Naive thymus-derived CD8-positive, alpha-beta T cell (primary cell): ENCODE measurements around the gene NEB. TPM values are rescaled to one million over a fixed set of nuclear protein-coding genes. Genes with fewer than 3 reads are reported as not detected.
"Not testable (repeated sequence)": the region's sequence is repeated elsewhere in the genome, so short reads cannot be mapped to it uniquely, and the experiment has no call there.

Experiments used
- ATAC-seq, 2 donors: fragments of 150-1000 bp; cut with Tn5 transposase in 1 of 2; sonication (Bioruptor Pico), chemical (Tn5 transposase) in 1 of 2; 1 replicate in 1 of 2; 2 replicates in 1 of 2; pipeline ENCODE4 v1.10.0; 2021; ENCODE audit warnings: mild to moderate bottlenecking in 2 of 2, moderate library complexity in 2 of 2
- POLR2A ChIA-PET: fragments of 350-600 bp; sonication (Branson Sonifier 250); formaldehyde crosslinking; loops from one replicate; lab custom pipeline; 2021; ENCODE audit warnings: antibody characterized with exemption; lab: Charles Lee
- DNase-seq, 10 donors: peaks; one replicate each; pipeline versions ENCODE4 v3.0.0 to v3.0.0-alpha.2; 2020 to 2022
- H3K27ac Mint-ChIP-seq, 10 donors: one replicate each; pipeline ENCODE4 v1.8.0; 2020 to 2022; ENCODE audit warnings: mild to moderate bottlenecking in 10 of 10, mixed read lengths in 10 of 10, moderate library complexity in 4 of 10, inconsistent platforms in 1 of 10
- H3K27me3 Mint-ChIP-seq, 5 donors: one replicate each; pipeline ENCODE4 v1.8.0; 2021 to 2022; ENCODE audit warnings: mixed read lengths in 5 of 5
- H3K36me3 Mint-ChIP-seq, 3 donors: one replicate each; pipeline ENCODE4 v1.8.0; 2020 to 2022; ENCODE audit warnings: mixed read lengths in 3 of 3, mild to moderate bottlenecking in 2 of 3, inconsistent platforms in 1 of 3
- H3K4me1 Mint-ChIP-seq, 4 donors: one replicate each; pipeline ENCODE4 v1.8.0; 2021 to 2022; ENCODE audit warnings: mixed read lengths in 4 of 4
- H3K4me3 Mint-ChIP-seq, 10 donors: one replicate each; pipeline ENCODE4 v1.8.0; 2020 to 2022; ENCODE audit warnings: mild to moderate bottlenecking in 10 of 10, mixed read lengths in 10 of 10, moderate library complexity in 6 of 10, inconsistent platforms in 1 of 10
- H3K9me3 Mint-ChIP-seq, 9 donors: one replicate each; pipeline ENCODE4 v1.8.0; 2020 to 2022; ENCODE audit warnings: mixed read lengths in 9 of 9, mild to moderate bottlenecking in 3 of 9, inconsistent platforms in 1 of 9, moderate library complexity in 1 of 9
- polyA plus RNA-seq, 3 donors: library from polyadenylated mRNA; unstranded; fragments of 300-500 nt; fragmentation: Illumina TruSeq; gene quantifications; one replicate each; pipeline ENCODE4 v1.2.3, GENCODE V29; 2021
- total RNA-seq, 8 experiments: library from RNA in 2 of 8; stranded (reverse) in 2 of 8; gene quantifications; one replicate each; pipeline ENCODE4 v1.2.3 and lab custom pipeline; 2021 to 2026

Gene NEB
- total and polyA plus RNA-seq, 5 experiments from 2014 or later, result 0.48 to 1.7 (median 1.1) TPM; not detected in 2

- H3K4me1 Mint-ChIP-seq, result peaks cover 0 to 2% (median 0%) of the 10 kb centered on the region in 4 donors
Measured at GRCh38 chr2:151756820-151757219, 22.5 kb upstream of the NEB start.

GRCh38 chr2:151754253-151754897, 20.1 kb upstream of the NEB start:
- Mint-ChIP-seq H3K36me3 (peaks cover 0 to 4% (median 0%) of the 10 kb centered on the region in 3 donors), H3K27ac (no peak overlapping the region), H3K27me3 (no peaks in the 10 kb centered on the region), H3K9me3 (no peaks in the 10 kb centered on the region), H3K4me3 (no peak overlapping the region), H3K4me1 (peaks cover 0 to 2% (median 0%) of the 10 kb centered on the region in 4 donors)
- POLR2A ChIA-PET, result no interaction called here
- ATAC-seq, result no peak
- no peak for DNase-seq

More at GRCh38 chr2:151756820-151757219, 22.5 kb upstream of the NEB start:
- H3K27ac Mint-ChIP-seq, result no peak overlapping the region
- peaks cover 0 to 1% (median 0%) of the 10 kb centered on the region in 9 donors for H3K9me3 Mint-ChIP-seq
- no peak for DNase-seq
- peaks cover 0 to 6% (median 4%) of the 10 kb centered on the region in 3 donors for H3K36me3 Mint-ChIP-seq
- ATAC-seq, result no peak
- POLR2A ChIA-PET, result no interaction called here
- no peak overlapping the region for H3K4me3 Mint-ChIP-seq
- no peaks in the 10 kb centered on the region for H3K27me3 Mint-ChIP-seq

- Mint-ChIP-seq H3K36me3 (peaks cover 0 to 4% (median 0%) of the 10 kb centered on the region in 3 donors), H3K9me3 (no peaks in the 10 kb centered on the region), H3K27me3 (no peaks in the 10 kb centered on the region), H3K4me3 (no peak overlapping the region), H3K4me1 (peaks cover 0 to 2% (median 0%) of the 10 kb centered on the region in 4 donors), H3K27ac (no peak overlapping the region)
- DNase-seq (no peak), ATAC-seq (no peak)
- POLR2A ChIA-PET, result no interaction called here
Measured at GRCh38 chr2:151753540-151753939, 19.3 kb upstream of the NEB start.

GRCh38 chr2:151745261-151745660, 11.0 kb upstream of the NEB start:
- DNase-seq, H3K4me1 Mint-ChIP-seq, POLR2A ChIA-PET, H3K27me3 Mint-ChIP-seq, ATAC-seq, H3K27ac Mint-ChIP-seq, H3K4me3 Mint-ChIP-seq: not testable (repeated sequence)
- Mint-ChIP-seq H3K9me3 (peaks cover 0 to 17% (median 10%) of the 10 kb centered on the region in 9 donors), H3K36me3 (peaks cover 12 to 40% (median 16%) of the 10 kb centered on the region in 3 donors)

- DNase-seq, result no peak
- H3K4me1 Mint-ChIP-seq, result peaks cover 0 to 21% (median 0%) of the 10 kb centered on the region in 4 donors
- H3K9me3 Mint-ChIP-seq, result no peaks in the 10 kb centered on the region
- no peak for ATAC-seq
- POLR2A ChIA-PET, result interaction anchor here (0.7 kb wide), 1 partner anchor 8 kb away, joined by 6 read pairs; no protein-coding TSS in a partner anchor
- H3K27ac Mint-ChIP-seq, result peak overlapping the region in 1 of 10 donors; percentile 0
- H3K36me3 Mint-ChIP-seq, result no peaks in the 10 kb centered on the region
- H3K4me3 Mint-ChIP-seq, result no peak overlapping the region
- peaks cover 0 to 3% (median 0%) of the 10 kb centered on the region in 5 donors for H3K27me3 Mint-ChIP-seq
Measured at GRCh38 chr2:151730262-151730975, 3.9 kb downstream of the NEB start.

GRCh38 chr2:151729837-151730236, 4.4 kb downstream of the NEB start:
- peaks cover 0 to 21% (median 0%) of the 10 kb centered on the region in 4 donors for H3K4me1 Mint-ChIP-seq
- H3K27ac Mint-ChIP-seq, result peak overlapping the region in 1 of 10 donors; percentile 0
- no peak overlapping the region for H3K4me3 Mint-ChIP-seq
- POLR2A ChIA-PET, result no interaction called here
- DNase-seq, result no peak
- peaks cover 0 to 3% (median 0%) of the 10 kb centered on the region in 5 donors for H3K27me3 Mint-ChIP-seq
- ATAC-seq, result no peak
- no peaks in the 10 kb centered on the region for H3K36me3 Mint-ChIP-seq
- no peaks in the 10 kb centered on the region for H3K9me3 Mint-ChIP-seq

GRCh38 chr2:151729415-151729811, 4.9 kb downstream of the NEB start:
- DNase-seq, result peak in 1 of 10 donors; percentile 1
- Mint-ChIP-seq H3K4me1 (peaks cover 0 to 21% (median 0%) of the 10 kb centered on the region in 4 donors), H3K27me3 (peaks cover 0 to 3% (median 0%) of the 10 kb centered on the region in 5 donors), H3K36me3 (no peaks in the 10 kb centered on the region), H3K4me3 (no peak overlapping the region), H3K9me3 (no peaks in the 10 kb centered on the region), H3K27ac (no peak overlapping the region)
- POLR2A ChIA-PET, result no interaction called here
- no peak for ATAC-seq

- no peak overlapping the region for H3K27ac Mint-ChIP-seq
- DNase-seq (no peak), ATAC-seq (no peak)
- H3K36me3 Mint-ChIP-seq, result no peaks in the 10 kb centered on the region
- peaks cover 0 to 21% (median 0%) of the 10 kb centered on the region in 4 donors for H3K4me1 Mint-ChIP-seq
- H3K27me3 Mint-ChIP-seq, result peaks cover 0 to 3% (median 0%) of the 10 kb centered on the region in 5 donors
- POLR2A ChIA-PET, result no interaction called here
- H3K4me3 Mint-ChIP-seq, result no peak overlapping the region
- H3K9me3 Mint-ChIP-seq, result peaks cover 0 to 1% (median 0%) of the 10 kb centered on the region in 9 donors
Measured at GRCh38 chr2:151728804-151729414, 5.4 kb downstream of the NEB start.

- Mint-ChIP-seq H3K4me1 (peaks cover 0 to 21% (median 0%) of the 10 kb centered on the region in 4 donors), H3K27me3 (peaks cover 0 to 3% (median 0%) of the 10 kb centered on the region in 5 donors), H3K9me3 (peaks cover 0 to 2% (median 0%) of the 10 kb centered on the region in 9 donors), H3K36me3 (no peaks in the 10 kb centered on the region), H3K4me3 (no peak overlapping the region), H3K27ac (no peak overlapping the region)
- ATAC-seq (no peak), DNase-seq (no peak)
- POLR2A ChIA-PET, result no interaction called here
Measured at GRCh38 chr2:151727593-151728552, 6.4 kb downstream of the NEB start.

GRCh38 chr2:151721161-151721560, 13.1 kb downstream of the NEB start:
- Mint-ChIP-seq H3K4me1 (peaks cover 0 to 6% (median 0%) of the 10 kb centered on the region in 4 donors), H3K27ac (no peak overlapping the region), H3K4me3 (no peak overlapping the region), H3K9me3 (peaks cover 0 to 2% (median 0%) of the 10 kb centered on the region in 9 donors), H3K27me3 (peaks cover 0 to 7% (median 0%) of the 10 kb centered on the region in 5 donors), H3K36me3 (peaks cover 0 to 10% (median 5%) of the 10 kb centered on the region in 3 donors)
- no peak for DNase-seq
- ATAC-seq, result no peak
- POLR2A ChIA-PET, result no interaction called here

GRCh38 chr2:151720521-151720920, 13.8 kb downstream of the NEB start:
- Mint-ChIP-seq H3K36me3 (peaks cover 0 to 10% (median 5%) of the 10 kb centered on the region in 3 donors), H3K27ac (no peak overlapping the region), H3K27me3 (peaks cover 0 to 7% (median 0%) of the 10 kb centered on the region in 5 donors), H3K4me3 (no peak overlapping the region), H3K4me1 (peaks cover 0 to 6% (median 0%) of the 10 kb centered on the region in 4 donors), H3K9me3 (peaks cover 0 to 2% (median 0%) of the 10 kb centered on the region in 9 donors)
- POLR2A ChIA-PET, result no interaction called here
- ATAC-seq (no peak), DNase-seq (no peak)

GRCh38 chr2:151718796-151719195, 15.5 kb downstream of the NEB start:
- no peak overlapping the region for H3K4me3 Mint-ChIP-seq
- H3K27me3 Mint-ChIP-seq, result peaks cover 0 to 7% (median 0%) of the 10 kb centered on the region in 5 donors
- peaks cover 0 to 10% (median 5%) of the 10 kb centered on the region in 3 donors for H3K36me3 Mint-ChIP-seq
- H3K4me1 Mint-ChIP-seq, result peaks cover 0 to 6% (median 0%) of the 10 kb centered on the region in 4 donors
- ATAC-seq (no peak), DNase-seq (no peak)
- H3K27ac Mint-ChIP-seq, result peak overlapping the region in 1 of 10 donors; percentile 2
- no peaks in the 10 kb centered on the region for H3K9me3 Mint-ChIP-seq
- POLR2A ChIA-PET, result no interaction called here
